Sigmoid colon (tissue), 7 donors: ENCODE results near the gene ZBTB40. TPM values are rescaled to one million over a fixed set of nuclear protein-coding genes. Genes with fewer than 3 reads are reported as not detected.

ENCODE experiments used
- DNase-seq: peaks from one replicate; pipeline ENCODE4 v3.0.0-alpha.2; 2019
- H3K27ac ChIP-seq, 4 donors: fragments of 200-600 bp; sonication (generic); one replicate each; pipeline ENCODE4 v1.5.1; 2016 to 2019; ENCODE audit warnings: mild to moderate bottlenecking in 1 of 4
- H3K27me3 ChIP-seq, 3 donors: fragments of 200-600 bp; sonication (generic); one replicate each; pipeline ENCODE4 v1.5.1; 2019; ENCODE audit warnings: mild to moderate bottlenecking in 1 of 3
- H3K36me3 ChIP-seq, 4 donors: fragments of 200-600 bp; sonication (generic); one replicate each; pipeline ENCODE4 v1.5.1; 2016 to 2019
- H3K4me1 ChIP-seq, 4 donors: fragments of 200-600 bp; sonication (generic); one replicate each; pipeline ENCODE4 v1.5.1; 2017 to 2019
- H3K4me3 ChIP-seq, 4 donors: fragments of 200-600 bp; sonication (generic); one replicate each; pipeline ENCODE4 v1.5.1; 2017 to 2019; ENCODE audit warnings: mild to moderate bottlenecking in 2 of 4, moderate library complexity in 1 of 4
- H3K9me3 ChIP-seq, 4 donors: fragments of 200-600 bp in 3 of 4; sonication (generic) in 3 of 4; one replicate each; pipeline versions ENCODE4 v1.5.1 to v1.6.1; 2013 to 2019
- CTCF ChIP-seq, 4 experiments: fragments of 450-650 bp in 3 of 4; fragments of 200-600 bp in 1 of 4; IDR thresholded peaks; one replicate each; pipeline ENCODE4 v1.5.1; 2016 to 2019; ENCODE audit warnings: antibody characterized with exemption in 4 of 4, mild to moderate bottlenecking in 3 of 4, moderate library complexity in 2 of 4
- EP300 ChIP-seq, 4 donors: sonication (generic); formaldehyde crosslinking; IDR thresholded peaks; one replicate each; pipeline ENCODE4 v1.6.1; 2017; ENCODE audit warnings: antibody characterized with exemption in 4 of 4
- POLR2A ChIP-seq, 2 donors: fragments of 450-650 bp; IDR thresholded peaks; one replicate each; pipeline ENCODE4 v1.6.1; 2016; ENCODE audit warnings: antibody characterized with exemption in 2 of 2, mild to moderate bottlenecking in 2 of 2, moderate library complexity in 2 of 2
- POLR2AphosphoS5 ChIP-seq, 4 donors: sonication (generic); formaldehyde crosslinking; IDR thresholded peaks; one replicate each; pipeline ENCODE4 v1.6.1; 2017; ENCODE audit warnings: antibody characterized with exemption in 4 of 4
- WGBS, 2 donors: extraction: QIAGEN DNeasy Blood & Tissue Kit; methylation state at CpG; one replicate each; pipeline ENCODE4 v1.1.7; 2013; 5-methylcytosine and 5-hydroxymethylcytosine counted together
- intact Hi-C: fragments of 100-400 bp; cut with DNase I; formaldehyde crosslinking; loops from one replicate; pipeline ENCODE4 v1.15.1; 2023
- polyA plus RNA-seq, 3 donors: library from polyadenylated mRNA; stranded (reverse); fragments of 200-250 nt; gene quantifications; one replicate each; pipeline ENCODE4 v1.2.3, GENCODE V29; 2013
- total RNA-seq, 4 donors: library from RNA; depleted of rRNA; stranded (reverse); fragments of >200 nt; gene quantifications; one replicate each; pipeline ENCODE4 v1.1.0, GENCODE V29; 2016
- donor health status: healthy with polysubstance abuse.
- donor health status: Bipolar disorder and iron deficiency.
- donor health status: healthy.

Gene ZBTB40
- total and polyA plus RNA-seq, 7 donors, result 1.8 to 22.2 (median 14.3) TPM

GRCh38 chr1:22575532-22576149 lies 124.0 kb downstream of the ZBTB40 start:
- no peaks in the 10 kb centered on the region for H3K36me3 ChIP-seq
- WGBS, 2 donors, result 43 to 49% methylated on average over 8 of the region's 8 CpGs
- peaks cover 0 to 24% (median 20%) of the 10 kb centered on the region in 3 donors for H3K27me3 ChIP-seq
- no peak overlapping the region for H3K27ac ChIP-seq
- intact Hi-C loops, result no loop called here
- H3K4me3 ChIP-seq, result no peak overlapping the region
- no peak for DNase-seq
- no peaks in the 10 kb centered on the region for H3K4me1 ChIP-seq
- no peaks in the 10 kb centered on the region for H3K9me3 ChIP-seq
- TF ChIP-seq POLR2A (IDR thresholded peaks at IDR 0.05), result no peak
- no peak for TF ChIP-seq POLR2AphosphoS5 (IDR thresholded peaks at IDR 0.05)
- no peak for TF ChIP-seq EP300 (IDR thresholded peaks at IDR 0.05)
- TF ChIP-seq CTCF (IDR thresholded peaks at IDR 0.05), result no peak

- Histone ChIP-seq H3K4me1 (no peaks in the 10 kb centered on the region), H3K27me3 (peaks cover 0 to 24% (median 20%) of the 10 kb centered on the region in 3 donors), H3K36me3 (no peaks in the 10 kb centered on the region), H3K27ac (no peak overlapping the region), H3K9me3 (no peaks in the 10 kb centered on the region), H3K4me3 (no peak overlapping the region)
- no peak for DNase-seq
- intact Hi-C loops, result no loop called here
- 87 to 88% methylated on average over 23 of the region's 23 CpGs for WGBS, 2 donors
- TF ChIP-seq POLR2A (IDR thresholded peaks at IDR 0.05), result no peak
- no peak for TF ChIP-seq EP300 (IDR thresholded peaks at IDR 0.05)
- no peak for TF ChIP-seq CTCF (IDR thresholded peaks at IDR 0.05)
- no peak for TF ChIP-seq POLR2AphosphoS5 (IDR thresholded peaks at IDR 0.05)
These were observed 124.5 kb downstream of the ZBTB40 start for GRCh38 chr1:22576150-22576544.

DNA sequence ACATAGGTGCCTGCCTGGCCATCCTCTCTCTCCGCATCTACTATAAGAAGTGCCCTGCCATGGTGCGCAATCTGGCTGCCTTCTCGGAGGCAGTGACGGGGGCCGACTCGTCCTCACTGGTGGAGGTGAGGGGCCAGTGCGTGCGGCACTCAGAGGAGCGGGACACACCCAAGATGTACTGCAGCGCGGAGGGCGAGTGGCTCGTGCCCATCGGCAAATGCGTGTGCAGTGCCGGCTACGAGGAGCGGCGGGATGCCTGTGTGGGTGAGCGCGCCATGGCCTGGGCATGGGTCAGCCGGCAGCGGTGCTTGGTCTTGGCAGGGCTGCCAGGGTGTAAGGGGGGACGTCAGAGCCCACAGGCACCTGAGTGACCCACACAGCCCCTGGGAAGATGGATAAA lies 125.0 kb downstream of the ZBTB40 start:
- no peak for TF ChIP-seq POLR2A (IDR thresholded peaks at IDR 0.05)
- no peak for TF ChIP-seq CTCF (IDR thresholded peaks at IDR 0.05)
- TF ChIP-seq EP300 (IDR thresholded peaks at IDR 0.05), result no peak
- TF ChIP-seq POLR2AphosphoS5 (IDR thresholded peaks at IDR 0.05), result no peak
- Histone ChIP-seq H3K27ac (no peak overlapping the region), H3K27me3 (peaks cover 0 to 24% (median 20%) of the 10 kb centered on the region in 3 donors), H3K4me3 (no peak overlapping the region), H3K4me1 (no peaks in the 10 kb centered on the region), H3K36me3 (no peaks in the 10 kb centered on the region), H3K9me3 (no peaks in the 10 kb centered on the region)
- intact Hi-C loops, result no loop called here
- DNase-seq, result no peak
- WGBS, 2 donors, result 94% methylated on average over 24 of the region's 24 CpGs

- no peak for DNase-seq
- Histone ChIP-seq H3K36me3 (no peaks in the 10 kb centered on the region), H3K27me3 (peaks cover 0 to 3% (median 2%) of the 10 kb centered on the region in 3 donors), H3K4me1 (no peaks in the 10 kb centered on the region), H3K27ac (no peak overlapping the region), H3K4me3 (no peak overlapping the region), H3K9me3 (no peaks in the 10 kb centered on the region)
- intact Hi-C loops, result no loop called here
- TF ChIP-seq POLR2AphosphoS5 (IDR thresholded peaks at IDR 0.05), result no peak
- TF ChIP-seq CTCF (IDR thresholded peaks at IDR 0.05), result no peak
- TF ChIP-seq POLR2A (IDR thresholded peaks at IDR 0.05), result no peak
- no peak for TF ChIP-seq EP300 (IDR thresholded peaks at IDR 0.05)
- WGBS, 2 donors, result 83 to 97% methylated on average over 12 of the region's 12 CpGs
These were observed 127.2 kb downstream of the ZBTB40 start for GRCh38 chr1:22578732-22579361.
